ENCODE data around the gene OPALIN.

Gene OPALIN

DNA sequence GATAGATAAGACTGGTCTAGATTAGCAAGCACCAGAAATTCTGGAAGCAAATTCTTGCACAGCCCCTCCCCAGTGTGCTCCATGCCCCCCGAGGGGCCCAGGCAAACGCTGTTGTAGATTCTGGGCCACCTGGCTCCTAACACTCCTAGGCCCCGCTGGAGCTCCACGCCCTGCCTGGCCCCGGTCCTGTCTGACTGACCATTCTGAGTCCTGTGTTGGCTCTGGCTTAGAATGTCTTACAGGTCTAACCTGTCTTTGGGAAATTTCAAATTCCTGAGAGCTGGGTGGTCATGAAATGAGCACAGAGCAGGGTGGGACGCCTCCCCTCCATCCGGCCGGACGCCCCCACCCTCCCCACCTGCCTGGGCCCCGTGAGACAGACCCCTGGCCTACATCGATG lies 12.6 kb upstream of the OPALIN start:
- DNase-seq, result no peak

DNA sequence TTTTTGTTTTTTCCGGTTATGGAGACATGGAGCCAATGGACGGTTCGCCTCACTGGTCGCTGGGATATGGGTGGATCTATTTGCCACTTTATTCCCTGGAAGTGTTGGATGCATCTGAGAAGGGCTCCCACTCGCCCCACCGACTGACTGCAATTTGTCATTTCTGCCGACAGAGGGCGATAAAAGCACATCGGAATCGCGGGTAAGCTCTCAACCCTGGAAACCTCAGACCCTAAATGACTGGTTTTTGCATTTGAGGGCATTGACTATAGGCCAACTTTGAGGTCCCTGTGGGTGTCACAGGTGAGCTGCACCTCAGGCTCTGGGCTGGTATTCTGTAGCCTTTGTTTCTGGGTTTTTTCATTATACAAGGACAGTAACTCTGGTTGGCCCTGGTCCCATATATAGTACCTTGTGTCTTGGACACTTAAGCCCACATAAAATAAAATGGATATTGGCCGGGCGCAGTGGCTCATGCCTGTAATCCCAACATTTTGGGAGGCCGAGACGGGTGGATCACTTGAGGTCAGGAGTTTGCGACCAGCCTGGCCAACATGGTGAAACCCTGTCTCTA lies 11.9 kb upstream of the OPALIN start:
- peak; percentile 21 for DNase-seq

DNA sequence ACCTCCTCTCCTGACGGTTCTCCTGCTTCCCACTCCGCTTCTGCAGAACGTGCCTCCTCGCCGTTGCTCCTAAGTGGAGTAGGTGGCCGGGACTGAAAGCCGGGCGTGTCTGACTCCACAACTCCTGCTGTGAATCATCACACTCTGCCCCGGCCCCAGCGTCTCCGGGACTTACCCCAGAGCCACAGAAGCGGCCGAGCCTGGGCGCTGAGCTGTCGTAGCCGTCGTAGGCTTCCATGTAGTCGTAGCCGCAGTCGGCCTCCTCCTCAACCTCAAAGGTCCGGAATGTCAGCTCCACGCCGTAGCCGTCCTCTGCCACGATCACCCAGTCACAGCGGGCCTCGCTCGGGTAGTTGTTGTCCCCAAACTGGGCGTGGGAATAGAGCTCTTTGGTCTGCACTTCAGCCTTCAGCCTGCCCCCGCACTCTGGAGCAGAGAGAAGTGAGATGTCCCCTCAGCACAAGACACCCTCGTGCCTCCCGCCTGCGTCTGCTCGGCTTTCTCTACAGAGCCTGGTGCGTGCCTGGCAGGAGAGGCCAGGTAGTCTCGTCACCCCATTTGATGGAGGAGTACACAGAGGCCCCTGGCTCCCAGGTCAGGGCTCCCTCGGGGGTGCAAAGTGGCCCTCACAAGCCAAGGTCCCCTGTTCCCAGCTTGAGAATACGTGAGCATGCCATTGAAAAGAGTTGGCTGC lies 11.2 kb upstream of the OPALIN start:
- no peak for DNase-seq

DNA sequence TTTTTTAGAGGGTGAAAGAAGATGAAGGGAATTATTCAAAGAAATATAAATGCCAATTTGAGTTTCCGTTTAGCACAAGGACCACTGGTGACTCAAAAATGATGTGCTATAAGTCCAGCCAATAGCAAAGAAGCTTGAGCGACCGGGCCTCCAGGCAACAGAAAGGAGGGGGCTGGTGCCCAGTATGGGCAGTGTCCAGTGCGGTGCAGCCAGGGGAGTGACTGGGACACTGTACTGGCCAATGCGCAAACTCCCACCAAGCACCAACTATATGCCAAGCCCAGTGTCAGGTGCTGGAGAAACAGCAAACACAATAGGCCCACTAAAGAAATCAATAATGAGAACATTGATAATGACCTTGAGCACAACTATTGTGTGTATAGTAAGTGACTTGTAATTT lies 10.2 kb upstream of the OPALIN start:
- no peak for DNase-seq

DNA sequence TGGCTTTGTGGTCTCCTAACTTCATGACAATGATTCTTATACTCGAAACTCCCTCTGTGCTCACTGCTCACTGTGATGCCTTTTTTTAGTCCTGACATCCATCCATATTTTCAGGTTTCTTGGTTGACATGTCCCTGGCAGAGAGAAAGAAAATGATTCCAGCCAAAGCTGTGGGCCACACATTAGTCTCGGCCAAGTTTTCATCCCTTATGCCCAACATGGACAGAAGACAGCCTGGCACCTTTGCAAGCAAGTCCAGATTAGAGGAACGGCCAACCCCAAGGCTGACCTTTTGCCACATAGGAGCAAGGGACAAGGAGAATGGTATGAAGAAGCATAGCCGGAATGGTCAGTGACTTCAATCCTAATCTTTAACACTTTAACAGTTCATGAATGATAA lies 8.7 kb upstream of the OPALIN start:
- DNase-seq, result no peak

DNA sequence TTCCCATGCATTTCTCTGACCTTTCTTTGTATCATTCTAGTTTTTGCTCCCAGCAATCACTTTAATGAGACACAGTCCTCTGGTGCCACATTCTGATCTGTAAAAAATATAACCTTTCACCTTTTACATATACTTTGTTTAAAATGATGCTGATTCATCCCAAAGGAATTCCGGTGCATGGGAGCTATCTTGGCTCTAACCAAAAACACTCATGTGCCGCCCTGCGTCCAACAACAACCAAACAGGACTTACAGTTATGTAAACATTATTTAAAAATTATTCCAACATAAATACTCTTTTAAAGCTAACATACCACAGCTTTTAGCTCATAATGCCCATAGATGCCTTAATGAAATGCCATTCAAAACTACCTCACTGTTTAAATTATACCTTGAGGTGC lies 7.7 kb upstream of the OPALIN start:
- DNase-seq, result no peak

DNA sequence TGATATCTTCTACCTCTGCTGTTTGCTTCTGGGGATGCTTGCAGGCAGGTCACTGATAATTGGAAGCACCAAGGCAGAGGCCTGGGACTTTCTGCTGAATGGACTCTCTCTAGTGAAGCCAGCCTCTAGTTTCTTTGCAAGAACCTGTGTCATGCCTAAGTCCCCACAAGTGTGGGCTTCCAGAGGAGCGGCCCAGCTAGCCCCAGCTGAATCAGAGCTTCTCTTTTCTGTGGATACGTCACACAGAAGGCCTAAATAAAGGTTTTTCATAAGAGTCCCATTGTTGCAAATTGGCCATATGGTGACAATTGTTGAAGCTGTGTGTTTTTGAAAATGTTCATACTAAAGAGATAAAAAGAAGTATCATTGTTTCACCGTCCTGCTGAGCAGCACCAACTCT lies 6.8 kb upstream of the OPALIN start:
- DNase-seq, result no peak

DNA sequence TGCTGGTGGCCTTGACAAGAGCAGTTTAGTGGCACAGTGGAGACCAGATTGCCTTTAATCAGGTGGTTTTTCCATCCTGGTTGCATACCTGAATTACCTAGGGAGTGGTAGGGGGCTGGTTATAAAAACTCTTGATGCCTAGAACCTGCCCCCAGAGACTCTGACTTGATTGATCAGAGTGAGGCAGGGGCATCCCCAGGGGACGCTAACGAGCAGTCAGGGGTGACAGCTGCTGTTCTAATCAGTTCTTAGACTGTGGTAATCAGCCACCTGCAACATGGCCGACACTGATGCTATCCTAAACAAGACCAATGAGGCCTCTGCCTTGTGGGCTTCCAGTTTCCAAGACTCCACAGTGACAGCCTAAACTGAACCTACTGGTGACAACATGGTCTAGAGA lies 2.0 kb upstream of the OPALIN start:
- DNase-seq, result no peak

DNA sequence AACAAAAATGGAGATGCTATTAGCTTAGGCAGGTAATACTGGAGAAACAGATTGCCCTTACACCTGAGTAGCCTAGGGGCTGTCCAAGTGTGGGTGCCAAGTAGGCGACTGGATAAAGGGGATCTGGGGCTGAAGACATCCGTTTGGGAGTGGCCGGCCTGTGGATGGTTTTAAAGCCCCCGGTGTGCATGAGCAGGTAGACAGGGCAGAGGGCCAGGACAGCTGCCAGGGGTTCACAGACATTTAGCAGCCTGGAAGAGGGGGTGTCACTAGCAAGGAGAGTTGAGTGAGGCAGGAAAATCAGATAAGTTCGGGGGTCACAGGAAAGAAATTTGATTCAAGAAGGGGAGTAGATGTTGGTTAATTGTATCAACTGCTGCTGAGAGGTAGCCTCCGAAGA lies 1.5 kb upstream of the OPALIN start:
- DNase-seq, result no peak

DNA sequence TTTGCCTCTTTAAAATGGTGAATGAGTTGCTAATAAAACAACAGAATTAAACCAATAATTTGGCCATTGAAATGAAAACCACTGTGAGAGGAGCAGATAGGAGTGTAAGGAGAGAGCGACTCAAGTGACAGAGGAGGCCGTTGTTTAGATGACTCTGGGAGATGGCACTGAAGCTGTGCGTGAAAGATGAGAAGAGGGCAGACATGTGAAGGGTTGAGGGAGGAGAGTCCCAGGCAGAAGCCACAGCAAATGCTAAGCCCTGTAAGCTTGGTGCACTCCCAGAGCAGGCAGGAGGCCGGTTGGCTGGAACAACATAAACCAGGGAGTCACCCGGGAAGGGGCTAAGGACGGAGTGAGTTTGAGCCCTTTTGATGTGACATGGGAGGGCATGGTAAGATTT lies 814 bp upstream of the OPALIN start:
- DNase-seq, result no peak

DNA sequence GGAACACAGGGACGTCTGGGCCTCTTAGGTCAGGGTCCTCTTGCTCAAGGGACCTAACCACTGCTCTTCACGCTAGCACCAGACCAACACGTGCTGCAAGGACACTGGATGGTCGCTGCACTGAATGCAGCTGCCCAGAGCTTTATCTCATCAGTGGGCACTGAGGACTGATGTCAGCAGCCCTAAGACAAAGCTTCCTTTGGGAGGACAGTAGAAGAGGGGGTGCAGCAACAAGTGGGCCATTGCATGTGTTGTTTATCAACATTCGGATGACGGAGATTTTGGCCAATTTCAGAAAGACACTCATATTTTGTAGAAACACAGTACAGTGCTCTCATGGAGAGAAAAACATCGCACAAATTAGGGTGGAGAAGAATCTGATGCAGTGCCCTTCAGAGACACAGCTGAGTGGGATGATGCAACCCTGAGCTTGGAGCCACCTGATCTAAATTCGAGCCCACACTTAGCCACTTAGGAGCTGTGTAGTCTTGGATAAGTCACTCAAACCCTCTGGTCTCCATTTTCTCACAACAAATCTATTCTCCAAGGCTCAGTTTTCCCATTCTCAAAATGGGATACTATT lies 1.7 kb downstream of the OPALIN start:
- no peak for DNase-seq

DNA sequence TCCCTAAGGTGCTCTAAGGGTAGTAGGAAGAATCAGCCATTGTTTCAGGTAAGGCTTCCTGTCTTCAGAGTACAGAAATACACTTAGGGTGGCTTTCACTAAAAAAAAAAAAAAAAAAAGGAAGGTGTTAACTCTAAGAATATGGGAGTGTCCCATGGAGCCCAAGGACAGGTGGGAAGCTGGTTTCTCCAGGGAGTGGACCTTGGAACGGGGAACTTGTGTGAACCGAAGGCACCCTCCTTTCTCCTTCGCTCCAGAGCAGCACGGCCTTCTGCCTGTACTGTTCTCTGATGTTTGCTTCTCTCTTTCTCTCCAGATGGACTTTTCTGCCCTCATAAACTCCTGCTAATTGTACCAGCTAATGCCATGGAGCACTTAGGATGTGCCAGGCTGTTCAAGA lies 6.2 kb downstream of the OPALIN start:
- DNase-seq, result no peak

DNA sequence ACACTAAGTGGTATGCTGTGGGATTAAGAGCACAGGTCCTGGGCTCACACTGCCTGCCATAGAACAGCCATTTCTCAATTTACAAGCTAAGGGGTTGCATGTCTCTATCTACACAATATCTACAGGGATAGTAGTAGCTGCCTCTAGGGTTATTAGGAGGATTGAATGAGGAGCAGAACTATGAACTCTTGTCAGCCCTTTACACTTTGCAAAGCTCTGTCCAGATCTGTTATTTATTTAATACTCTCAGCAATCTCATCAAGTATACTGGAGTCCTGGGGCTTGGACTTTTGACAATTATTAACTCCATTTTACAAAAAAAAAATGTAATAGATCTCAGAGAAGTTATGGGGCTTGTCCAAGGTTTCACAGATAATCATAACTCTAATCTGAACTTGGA lies 6.8 kb downstream of the OPALIN start:
- DNase-seq, result no peak

DNA sequence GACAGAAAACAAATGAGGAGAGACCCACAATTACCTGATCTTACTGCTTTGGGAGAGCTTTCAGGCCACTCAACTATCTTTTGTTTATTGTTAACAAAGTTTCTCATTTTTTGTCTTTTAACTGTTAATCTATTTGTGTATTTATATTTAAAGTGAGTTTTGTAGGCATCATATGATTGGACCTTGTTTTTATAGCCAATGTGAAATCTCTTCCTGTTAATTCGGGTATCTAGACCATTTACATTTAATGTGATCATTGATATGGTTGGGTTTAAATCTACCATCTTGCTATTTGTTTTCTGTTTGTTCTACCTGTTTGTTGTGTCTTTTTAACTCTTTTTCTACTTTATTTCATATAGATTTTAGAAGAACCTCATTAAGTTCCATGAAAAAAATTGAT lies 12.5 kb downstream of the OPALIN start:
- DNase-seq, result no peak

DNA sequence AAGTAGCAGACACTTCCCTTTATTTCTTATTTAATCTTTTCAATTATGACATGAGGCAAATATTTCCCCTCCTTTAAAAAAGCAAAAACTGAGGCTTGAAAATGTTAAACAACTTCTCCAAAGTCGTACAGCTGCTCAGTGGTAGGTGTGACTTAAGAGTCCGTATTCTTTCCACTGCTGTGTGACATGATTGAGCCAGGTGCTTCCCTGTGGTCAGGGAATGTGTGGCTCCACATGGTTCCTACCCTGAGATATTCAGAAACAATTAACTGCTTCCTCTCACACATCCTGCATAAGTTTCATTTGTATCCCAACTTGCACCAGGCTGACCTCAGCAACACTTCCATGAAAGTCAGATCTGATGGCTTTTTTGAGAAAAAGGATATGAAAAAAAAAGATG lies 13.6 kb downstream of the OPALIN start:
- DNase-seq, result no peak

DNA sequence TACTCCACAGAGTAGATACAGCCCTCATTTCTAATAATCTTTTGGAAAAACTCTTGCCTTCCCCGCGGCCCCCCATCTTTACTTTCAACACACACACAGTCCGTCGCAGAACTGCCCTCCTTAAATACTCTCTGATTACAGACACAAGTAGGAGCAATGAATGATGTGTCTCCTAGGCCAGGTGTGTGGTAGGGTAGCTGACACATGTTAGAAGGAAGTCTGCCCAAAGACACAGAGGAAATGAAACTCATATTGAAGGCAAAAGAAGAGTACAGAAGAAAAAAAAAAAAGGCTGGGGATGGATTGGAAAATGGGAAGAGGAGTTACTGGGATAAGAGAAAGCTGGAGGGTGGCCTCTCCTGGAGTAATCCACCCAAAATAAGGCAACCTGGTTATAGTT lies 14.6 kb downstream of the OPALIN start:
- no peak for DNase-seq

DNA sequence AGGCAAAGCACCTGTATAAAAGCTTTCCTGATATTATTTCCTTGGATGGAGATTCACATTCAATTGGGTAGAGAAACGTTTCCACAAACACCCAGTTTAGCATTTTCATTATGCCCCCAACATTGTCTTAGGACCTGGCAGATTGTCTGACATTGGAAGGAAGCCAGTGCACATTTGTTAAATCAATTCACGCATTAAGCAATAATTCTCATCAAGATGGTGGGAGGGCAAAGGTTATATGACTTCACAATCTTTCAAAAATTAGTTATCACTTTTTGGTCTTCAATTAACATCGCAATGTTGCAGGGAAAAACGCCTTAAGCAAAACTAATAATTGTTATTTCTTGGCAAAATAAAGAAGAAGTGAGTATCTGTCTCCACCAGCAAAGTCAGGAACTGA lies 16.4 kb downstream of the OPALIN start:
- no peak for DNase-seq

DNA sequence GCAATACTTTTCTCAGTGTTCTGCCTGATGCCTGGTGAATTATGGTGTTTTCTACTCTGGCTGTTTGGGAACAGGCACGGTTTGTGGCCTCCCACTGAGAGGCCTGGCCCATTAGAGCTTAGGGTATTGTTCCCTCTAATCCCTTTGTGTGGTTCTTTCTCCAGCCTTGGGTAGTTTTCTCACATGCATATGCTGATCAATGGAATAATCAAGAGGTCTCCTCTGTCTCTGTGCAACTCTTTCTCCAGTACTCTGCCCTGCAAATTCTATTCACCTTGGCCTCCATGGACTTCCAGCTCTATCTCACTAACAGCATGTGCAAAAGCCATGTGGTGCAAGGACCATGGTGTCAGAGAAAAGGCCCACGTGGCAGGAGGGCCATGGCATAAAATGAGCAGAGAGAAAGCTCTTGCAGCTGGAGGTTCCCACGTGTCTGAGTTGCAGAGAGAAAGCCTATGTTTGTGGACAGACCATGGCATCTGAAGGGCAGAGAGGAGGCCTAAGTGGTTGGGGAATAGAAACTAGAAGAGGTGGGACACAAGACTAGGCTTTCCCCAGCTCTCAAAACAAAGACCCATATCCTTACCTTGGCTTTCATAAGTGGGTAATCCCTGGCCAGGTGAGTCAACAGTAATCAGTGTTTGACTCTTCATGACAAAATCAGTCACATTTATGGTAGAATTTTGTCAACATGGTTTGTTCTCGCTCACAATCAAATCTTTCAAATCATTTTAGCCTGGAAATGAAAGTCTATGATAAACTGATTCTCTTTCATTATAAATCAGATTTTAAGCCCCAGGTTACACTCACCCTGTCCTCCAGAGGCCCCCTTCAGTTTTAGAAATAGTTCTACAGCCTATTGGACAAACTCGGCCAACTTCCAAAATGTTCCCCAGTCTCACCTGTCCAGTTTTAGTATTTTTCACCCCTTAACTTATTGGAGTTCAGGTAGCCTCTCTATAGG lies 17.3 kb downstream of the OPALIN start:
- no peak for DNase-seq

DNA sequence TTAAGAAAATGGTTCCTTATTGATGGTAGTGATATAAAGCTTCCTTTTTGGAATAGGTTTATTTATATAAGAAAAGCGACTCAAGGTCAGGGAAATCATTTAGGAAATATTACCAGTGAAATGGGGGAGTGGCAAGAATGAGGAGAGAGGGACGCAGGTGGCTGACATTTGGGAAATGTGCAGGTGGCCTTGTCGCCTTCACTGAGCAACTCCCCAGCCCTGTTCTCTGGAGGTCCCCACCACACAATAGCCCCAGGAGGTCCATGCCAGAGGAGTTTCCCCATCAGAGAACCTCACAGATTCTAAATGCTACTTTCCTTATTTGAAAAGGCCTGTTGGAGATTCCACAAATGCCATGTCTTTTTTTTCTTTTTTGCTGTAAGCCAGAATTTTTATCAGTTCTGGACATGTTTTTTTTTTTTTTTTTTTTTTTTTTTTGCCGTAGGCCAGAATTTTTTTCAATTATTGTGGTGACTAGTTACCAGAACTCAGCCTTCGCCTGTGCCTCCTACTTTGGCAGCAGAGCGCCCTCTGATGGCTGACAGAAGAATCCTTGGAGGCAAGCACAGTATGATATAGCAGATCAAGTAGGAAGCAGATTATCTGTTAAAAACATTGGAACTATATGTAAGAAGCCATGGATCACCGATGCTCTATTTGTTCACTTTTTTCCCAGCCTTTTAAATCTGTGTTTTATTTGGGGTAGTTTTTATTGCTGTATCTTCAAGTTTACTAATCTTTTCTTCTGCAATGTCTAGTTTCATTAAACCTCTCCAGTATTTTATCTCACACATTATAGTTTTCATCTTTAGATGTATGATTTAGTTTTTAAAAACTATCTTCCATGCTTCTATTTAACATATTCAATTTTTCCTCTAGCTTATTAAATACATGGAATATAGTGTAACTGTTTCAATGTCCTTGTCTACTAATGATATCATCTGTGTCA lies 18.6 kb downstream of the OPALIN start:
- peak; percentile 21 for DNase-seq

DNA sequence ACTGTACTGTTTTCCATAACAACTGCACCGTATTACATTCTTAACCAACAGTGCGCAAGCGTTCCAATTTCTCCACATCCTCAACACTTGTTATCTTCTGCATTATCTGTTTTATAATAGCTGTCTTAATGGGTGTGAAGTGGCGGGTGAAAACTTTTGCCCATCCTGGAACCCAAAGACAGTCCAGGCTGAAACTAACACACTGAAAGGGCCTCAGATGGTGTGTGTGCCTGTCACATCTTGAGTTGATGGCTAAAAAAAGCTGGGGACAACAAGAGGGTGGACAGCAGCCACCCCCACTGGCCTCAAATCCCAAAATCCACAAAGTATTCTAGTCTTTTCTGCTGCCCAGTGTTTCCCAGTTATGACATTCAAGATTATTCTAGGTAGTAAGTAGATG lies 19.4 kb downstream of the OPALIN start:
- no peak for DNase-seq

DNA sequence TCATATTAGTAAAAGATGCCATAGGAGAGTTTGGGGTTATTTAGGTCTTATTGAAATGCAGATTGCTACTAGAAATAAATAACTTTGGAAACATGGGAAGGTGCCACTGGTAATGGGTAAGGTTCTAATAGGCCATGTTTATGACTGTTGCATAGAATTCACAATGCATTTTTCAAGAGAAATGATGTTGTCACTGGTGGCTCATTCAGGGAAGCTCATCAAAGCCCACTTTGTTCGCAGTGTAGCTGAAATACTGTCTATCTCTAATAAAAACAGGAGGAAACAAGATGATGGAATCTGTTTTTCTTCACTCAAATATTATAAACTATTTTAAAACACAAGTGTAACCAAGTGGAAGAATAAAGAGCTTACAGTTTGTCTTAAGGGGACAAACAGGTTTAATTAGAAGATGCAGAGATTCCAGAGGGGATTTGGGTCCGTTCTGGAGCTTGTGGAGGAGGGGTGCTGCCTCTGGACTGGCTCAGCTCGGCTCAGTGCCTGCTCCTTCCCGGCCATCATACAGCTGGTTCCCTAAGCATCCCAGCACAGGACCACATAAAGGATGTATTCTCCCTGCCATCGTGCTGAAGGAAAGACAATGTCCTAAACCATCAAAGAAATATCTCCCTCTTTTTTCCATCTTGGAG lies 20.4 kb downstream of the OPALIN start:
- no peak for DNase-seq

DNA sequence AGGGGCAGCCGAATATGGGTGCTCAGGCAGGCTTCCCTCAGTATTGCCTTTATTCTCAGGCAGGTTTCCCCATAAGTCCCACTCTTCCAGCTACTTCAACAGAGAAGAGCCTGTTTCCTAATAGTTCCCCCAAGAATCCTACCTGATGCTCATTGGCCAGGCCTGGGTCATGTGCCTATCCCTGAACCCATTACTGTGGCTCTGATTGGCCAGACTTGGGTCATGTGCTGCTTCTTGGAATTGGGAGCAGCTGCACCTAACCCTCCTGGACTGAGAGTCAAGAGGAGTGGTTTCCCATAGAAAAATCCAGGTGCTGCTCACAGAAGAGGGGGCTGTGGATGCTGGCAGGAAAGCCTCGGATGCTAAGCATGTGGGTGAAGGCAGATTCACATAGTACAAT lies 21.7 kb downstream of the OPALIN start:
- DNase-seq, result no peak

All from stimulated activated naive CD4-positive, alpha-beta T cell treated with Interleukin-2 at 50 U/mL for 16 hours (primary cell).